ENCODE results near the gene PRDM5.
"Not testable (repeated sequence)": the region's sequence is repeated elsewhere in the genome, so short reads cannot be mapped to it uniquely, and the experiment has no call there.

The PRDM5 gene

GRCh38 chr4:120691536-120691935 is 231.0 kb downstream of the PRDM5 start:
- no peak for FAIRE-seq

- no peak for FAIRE-seq
Measured at GRCh38 chr4:120691106-120691505, 231.4 kb downstream of the PRDM5 start.

GRCh38 chr4:120688791-120689190 is 233.7 kb downstream of the PRDM5 start:
- FAIRE-seq: no peak

GRCh38 chr4:120685756-120686278 is 236.7 kb downstream of the PRDM5 start:
- FAIRE-seq: no peak

GRCh38 chr4:120683897-120684540 is 238.5 kb downstream of the PRDM5 start:
- FAIRE-seq: no peak

GRCh38 chr4:120682981-120683380 is 239.5 kb downstream of the PRDM5 start:
- FAIRE-seq: no peak

GRCh38 chr4:120680647-120681228 is 241.8 kb downstream of the PRDM5 start:
- no peak for FAIRE-seq

- FAIRE-seq: no peak
Measured at GRCh38 chr4:120673696-120674095, 248.8 kb downstream of the PRDM5 start.

- FAIRE-seq: no peak
Measured at GRCh38 chr4:120672558-120673147, 249.9 kb downstream of the PRDM5 start.

GRCh38 chr4:120672076-120672475 is 250.4 kb downstream of the PRDM5 start:
- no peak for FAIRE-seq

- no peak for FAIRE-seq
Measured at GRCh38 chr4:120671538-120671937, 251.0 kb downstream of the PRDM5 start.

GRCh38 chr4:120667102-120667501 is 255.4 kb downstream of the PRDM5 start:
- FAIRE-seq: no peak

GRCh38 chr4:120664851-120665250 is 257.7 kb downstream of the PRDM5 start:
- no peak for FAIRE-seq

GRCh38 chr4:120659616-120660170 is 262.8 kb downstream of the PRDM5 start:
- FAIRE-seq: no peak

GRCh38 chr4:120658772-120659171 is 263.8 kb downstream of the PRDM5 start:
- no peak for FAIRE-seq

GRCh38 chr4:120653804-120654573 is 268.5 kb downstream of the PRDM5 start:
- FAIRE-seq: no peak

GRCh38 chr4:120648336-120648735 is 274.2 kb downstream of the PRDM5 start:
- FAIRE-seq: not testable (repeated sequence)
